ENCODE data around the gene NKX2-3.

Gene NKX2-3

DNA sequence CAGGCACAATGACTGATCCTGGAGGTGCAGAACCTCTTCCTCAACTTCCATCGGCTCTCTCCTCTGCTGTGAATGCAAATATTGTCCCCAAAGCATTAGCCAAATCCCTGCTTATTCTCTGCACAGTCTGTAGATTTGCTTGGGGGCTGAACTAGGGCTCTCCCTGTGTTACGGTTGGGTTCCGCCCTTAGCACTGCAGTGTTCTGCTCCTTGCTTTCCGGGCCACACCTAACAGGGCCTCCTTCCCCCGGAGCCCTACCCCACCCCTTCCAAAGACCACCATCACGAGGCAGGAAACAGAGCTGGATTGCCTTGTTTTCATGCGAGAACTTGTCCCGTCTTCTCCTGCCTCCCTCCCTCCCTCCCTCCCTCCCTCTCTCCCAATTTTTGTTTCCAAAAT, 50.9 kb downstream of the NKX2-3 start:
- DNase-seq (ENCODE audit: low spot score), result no peak
